ENCODE measurements around the gene ATG4D.

The ATG4D gene

GRCh38 chr19:10517760-10518443 is 25.8 kb upstream of the ATG4D start (continued):
- no peak for TF ChIP-seq ZNF211 (tag by site-specific recombination; IDR thresholded peaks at IDR 0.05; ENCODE audit: low read depth)
- TF ChIP-seq ZNF426 (tag by site-specific recombination; IDR thresholded peaks at IDR 0.05): no peak
- no peak for TF ChIP-seq ZNF473 (tag by site-specific recombination; IDR thresholded peaks at IDR 0.05)
- 0 out of 2 replicates have a peak, but pooled peaks have one; percentile 58 for TF ChIP-seq ZNF610 (tag by site-specific recombination; IDR thresholded peaks at IDR 0.05; ENCODE audit: borderline replicate concordance)
- no peak for TF ChIP-seq ZNF311 (tag by site-specific recombination; IDR thresholded peaks at IDR 0.05; ENCODE audit: borderline replicate concordance)
- no peak for TF ChIP-seq ZNF155 (tag by site-specific recombination; IDR thresholded peaks at IDR 0.05)
- no peak for TF ChIP-seq OVOL3 (tag by site-specific recombination; IDR thresholded peaks at IDR 0.05)
- TF ChIP-seq ZBTB10 (tag by site-specific recombination; IDR thresholded peaks at IDR 0.05): no peak
- TF ChIP-seq KLF17 (tag by site-specific recombination; IDR thresholded peaks at IDR 0.05): peak; percentile 82; the same call in 1 of the 2 replicates
- no peak for TF ChIP-seq ZNF658 (tag by site-specific recombination; IDR thresholded peaks at IDR 0.05)
- 0 out of 2 replicates have a peak, but pooled peaks have one; percentile 37 for TF ChIP-seq ZNF558 (tag by site-specific recombination; IDR thresholded peaks at IDR 0.05)
- TF ChIP-seq PRDM4 (tag by site-specific recombination; IDR thresholded peaks at IDR 0.05): no peak
- no peak for TF ChIP-seq ZNF37A (tag by site-specific recombination; IDR thresholded peaks at IDR 0.05)
- 0 out of 2 replicates have a peak, but pooled peaks have one; percentile 68 for TF ChIP-seq ZNF501 (tag by site-specific recombination; IDR thresholded peaks at IDR 0.05)
- peak; percentile 17; the same call in 1 of the 2 replicates for TF ChIP-seq ZSCAN23 (tag by site-specific recombination; IDR thresholded peaks at IDR 0.05)
- no peak for TF ChIP-seq TSHZ1 (tag by site-specific recombination; IDR thresholded peaks at IDR 0.05; ENCODE audit: borderline replicate concordance)
- no peak for TF ChIP-seq BCL6B (tag by site-specific recombination; IDR thresholded peaks at IDR 0.05)
- TF ChIP-seq ZNF214 (tag by site-specific recombination; IDR thresholded peaks at IDR 0.05; ENCODE audit: borderline replicate concordance): no peak
- TF ChIP-seq ZBTB6 (tag by site-specific recombination; IDR thresholded peaks at IDR 0.05): no peak; the same call in 1 of the 2 replicates
- TF ChIP-seq ZNF341 (tag by site-specific recombination; IDR thresholded peaks at IDR 0.05; ENCODE audit: low read depth): peak; percentile 15; the same call in 1 of the 2 replicates
- peak; percentile 48 for TF ChIP-seq ZBTB26 (tag by site-specific recombination; optimal IDR thresholded peaks at IDR 0.05)
- no peak for TF ChIP-seq ZNF391 (tag by site-specific recombination; IDR thresholded peaks at IDR 0.05; ENCODE audit: borderline replicate concordance, low read depth)
- TF ChIP-seq ZXDB (tag by site-specific recombination; IDR thresholded peaks at IDR 0.05): peak; percentile 65
- TF ChIP-seq ZSCAN4 (tag by site-specific recombination; IDR thresholded peaks at IDR 0.05): no peak
